OCI-LY1 (cell line): ENCODE data around the gene CFAP61.

ENCODE experiments used
- H2AFZ ChIP-seq: fragments of 200-600 bp; sonication (generic), shearing (Covaris generic); 2 replicates; pipeline ENCODE4 v1.6.0; 2014; ENCODE audit warnings: antibody characterized with exemption, mild to moderate bottlenecking, low read length
- H3F3A ChIP-seq: fragments of 200-600 bp; sonication (generic), shearing (Covaris generic); 2 replicates; pipeline ENCODE4 v1.6.0; 2014; ENCODE audit warnings: mild to moderate bottlenecking, antibody characterized with exemption, low read length, moderate library complexity; ENCODE audit not compliant: insufficient read depth
- H3K27ac ChIP-seq: fragments of 200-600 bp; sonication (generic); 2 replicates; pipeline ENCODE4 v1.5.1; 2014; ENCODE audit warnings: low read length, mixed run types, mild to moderate bottlenecking, low read depth; ENCODE audit not compliant: poor library complexity, severe bottlenecking
- H3K27me3 ChIP-seq: fragments of 200-600 bp; sonication (generic); 2 replicates; pipeline ENCODE4 v1.6.0; 2014; ENCODE audit warnings: antibody characterized with exemption, mild to moderate bottlenecking, low read length, moderate library complexity; ENCODE audit not compliant: insufficient read depth
- H3K36me3 ChIP-seq: fragments of 200-600 bp; sonication (generic); 2 replicates; pipeline ENCODE4 v1.6.1; 2014; ENCODE audit warnings: mild to moderate bottlenecking, antibody characterized with exemption, low read length, moderate library complexity, mixed read lengths; ENCODE audit not compliant: insufficient read depth
- H3K4me1 ChIP-seq: fragments of 200-600 bp; sonication (generic); 2 replicates; pipeline ENCODE4 v1.5.1; 2014; ENCODE audit warnings: mild to moderate bottlenecking, low read length, moderate library complexity; ENCODE audit not compliant: insufficient read depth, severe bottlenecking
- H3K4me2 ChIP-seq: fragments of 200-600 bp; sonication (generic), shearing (Covaris generic); 2 replicates; pipeline ENCODE4 v1.6.1; 2014; ENCODE audit warnings: low read length
- H3K4me3 ChIP-seq: fragments of 200-600 bp; sonication (generic); 2 replicates; pipeline ENCODE4 v1.5.1; 2014; ENCODE audit warnings: low read length, low read depth, mild to moderate bottlenecking, mixed read lengths; ENCODE audit not compliant: poor library complexity, severe bottlenecking
- H3K79me2 ChIP-seq: fragments of 200-600 bp; shearing (Covaris generic); 2 replicates; pipeline ENCODE4 v1.6.1; 2016; ENCODE audit warnings: mixed run types, low read length, mixed read lengths; ENCODE audit not compliant: insufficient read depth
- H3K9ac ChIP-seq: fragments of 200-600 bp; sonication (generic), shearing (Covaris generic); 2 replicates; pipeline ENCODE4 v1.6.1; 2014; ENCODE audit warnings: mild to moderate bottlenecking, low read length, mixed read lengths
- H3K9me2 ChIP-seq: fragments of 200-600 bp; sonication (generic), shearing (Covaris generic); 2 replicates; pipeline ENCODE4 v1.6.1; 2014; ENCODE audit warnings: low read depth, mild to moderate bottlenecking, low read length, mixed read lengths
- H3K9me3 ChIP-seq: fragments of 200-600 bp; shearing (Covaris generic); 2 replicates; pipeline ENCODE4 v1.6.1; 2014; ENCODE audit warnings: low read length, mixed read lengths
- H4K20me1 ChIP-seq: fragments of 200-600 bp; sonication (generic), shearing (Covaris generic); 2 replicates; pipeline ENCODE4 v1.6.0; 2016; ENCODE audit warnings: mild to moderate bottlenecking, low read length; ENCODE audit not compliant: insufficient read depth
- EZH2 ChIP-seq: fragments of 200-600 bp; sonication (generic), shearing (Covaris generic); IDR thresholded peaks from 2 replicates; pipeline ENCODE4 v1.8.0; 2017; ENCODE audit warnings: borderline replicate concordance, mixed run types, mild to moderate bottlenecking, antibody characterized with exemption, low read length, moderate library complexity, mixed read lengths
- TF ChIP-seq, protein P1 (sequence below): fragments of 200-600 bp; sonication (generic), shearing (Covaris generic); IDR thresholded peaks from 2 replicates; pipeline ENCODE4 v1.5.1; 2017; ENCODE audit warnings: mild to moderate bottlenecking, antibody characterized with exemption, low read length, moderate library complexity, mixed read lengths

Gene CFAP61

DNA sequence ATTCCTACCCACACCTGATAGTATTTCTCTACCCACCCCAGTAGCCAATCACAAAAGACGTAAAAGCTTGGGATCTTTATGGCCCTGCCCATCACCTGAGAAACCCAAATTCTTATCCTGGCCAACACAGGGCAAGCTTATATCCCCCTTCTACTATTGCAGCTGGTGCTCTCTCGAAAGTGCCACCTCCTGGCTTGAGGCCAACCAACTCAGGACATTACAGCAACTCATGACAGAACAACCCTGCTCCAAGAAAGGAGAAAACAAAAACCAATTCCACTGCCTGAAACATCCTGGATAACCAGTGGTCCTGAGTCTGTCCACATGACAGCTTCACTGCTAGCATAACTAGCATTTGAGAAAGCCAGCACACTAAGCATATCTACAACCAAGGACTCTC is 97.9 kb downstream of the CFAP61 start:
- no peaks in the 10 kb centered on the region for H3K9me2 ChIP-seq
- H3K27ac ChIP-seq = no peak overlapping the region
- H2AFZ ChIP-seq = no peak overlapping the region
- no peaks in the 10 kb centered on the region for H3K4me1 ChIP-seq
- H3K79me2 ChIP-seq = no peaks in the 10 kb centered on the region
- no peak overlapping the region for H3K4me3 ChIP-seq
- no peaks in the 10 kb centered on the region for H3K27me3 ChIP-seq
- H3K36me3 ChIP-seq = no peaks in the 10 kb centered on the region
- H4K20me1 ChIP-seq = no peaks in the 10 kb centered on the region
- no peaks in the 10 kb centered on the region for H3F3A ChIP-seq
- TF ChIP-seq, protein P1, sequence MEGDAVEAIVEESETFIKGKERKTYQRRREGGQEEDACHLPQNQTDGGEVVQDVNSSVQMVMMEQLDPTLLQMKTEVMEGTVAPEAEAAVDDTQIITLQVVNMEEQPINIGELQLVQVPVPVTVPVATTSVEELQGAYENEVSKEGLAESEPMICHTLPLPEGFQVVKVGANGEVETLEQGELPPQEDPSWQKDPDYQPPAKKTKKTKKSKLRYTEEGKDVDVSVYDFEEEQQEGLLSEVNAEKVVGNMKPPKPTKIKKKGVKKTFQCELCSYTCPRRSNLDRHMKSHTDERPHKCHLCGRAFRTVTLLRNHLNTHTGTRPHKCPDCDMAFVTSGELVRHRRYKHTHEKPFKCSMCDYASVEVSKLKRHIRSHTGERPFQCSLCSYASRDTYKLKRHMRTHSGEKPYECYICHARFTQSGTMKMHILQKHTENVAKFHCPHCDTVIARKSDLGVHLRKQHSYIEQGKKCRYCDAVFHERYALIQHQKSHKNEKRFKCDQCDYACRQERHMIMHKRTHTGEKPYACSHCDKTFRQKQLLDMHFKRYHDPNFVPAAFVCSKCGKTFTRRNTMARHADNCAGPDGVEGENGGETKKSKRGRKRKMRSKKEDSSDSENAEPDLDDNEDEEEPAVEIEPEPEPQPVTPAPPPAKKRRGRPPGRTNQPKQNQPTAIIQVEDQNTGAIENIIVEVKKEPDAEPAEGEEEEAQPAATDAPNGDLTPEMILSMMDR = no peak
- no peaks in the 10 kb centered on the region for H3K9me3 ChIP-seq
- no peak overlapping the region for H3K4me2 ChIP-seq
- H3K9ac ChIP-seq = no peak overlapping the region

DNA sequence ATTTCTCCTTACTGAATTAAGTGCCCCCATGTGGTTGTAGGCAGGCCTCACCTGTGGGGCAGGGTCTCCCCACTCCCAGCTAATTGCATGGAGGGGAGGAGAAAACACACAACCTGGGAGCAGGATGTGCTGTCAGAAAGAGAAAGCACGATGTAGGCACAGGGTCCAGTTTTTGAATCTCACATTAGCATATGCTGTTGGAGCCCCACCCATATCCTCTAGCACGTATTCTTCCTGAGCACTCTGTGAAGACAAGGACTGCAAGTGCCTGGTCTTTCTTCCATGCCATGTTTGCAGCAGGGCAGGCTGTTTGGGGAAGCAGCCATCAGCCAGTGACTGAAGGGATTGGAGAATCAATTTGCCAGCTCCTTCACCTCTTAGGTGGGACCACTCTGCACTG is 108.2 kb downstream of the CFAP61 start:
- no peak overlapping the region for H3K4me2 ChIP-seq
- no peak overlapping the region for H2AFZ ChIP-seq
- no peak for TF ChIP-seq EZH2
- TF ChIP-seq, protein P1 = no peak

DNA sequence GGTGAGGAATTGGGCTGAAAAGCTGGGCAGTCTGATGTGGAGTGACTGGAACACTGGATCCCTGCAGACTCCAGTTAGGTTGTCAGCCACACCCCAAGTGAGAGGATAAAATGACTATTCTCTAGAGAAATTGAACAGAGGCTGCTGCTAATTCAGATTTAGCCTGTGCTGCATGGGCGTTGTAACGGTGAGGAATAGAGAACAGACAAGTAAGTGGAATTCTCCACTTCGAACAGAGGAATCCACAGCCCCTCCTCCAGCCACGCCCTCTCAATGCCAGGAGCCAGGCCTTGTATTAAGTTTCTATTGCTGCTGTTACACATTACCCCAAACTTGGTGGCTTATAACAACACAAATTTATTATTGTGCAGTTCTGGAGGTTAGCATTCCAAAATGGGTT is 109.3 kb downstream of the CFAP61 start:
- no peak for TF ChIP-seq EZH2
- TF ChIP-seq, protein P1 = no peak
- Histone ChIP-seq H2AFZ (no peak overlapping the region), H3K9me2 (no peaks in the 10 kb centered on the region), H3K27me3 (no peaks in the 10 kb centered on the region), H3K4me2 (no peak overlapping the region), H3K4me3 (no peak overlapping the region), H3K79me2 (no peaks in the 10 kb centered on the region), H3K4me1 (no peaks in the 10 kb centered on the region), H3K9me3 (no peaks in the 10 kb centered on the region), H3K27ac (no peak overlapping the region), H3K36me3 (no peaks in the 10 kb centered on the region), H3F3A (no peaks in the 10 kb centered on the region), H4K20me1 (no peaks in the 10 kb centered on the region), H3K9ac (no peak overlapping the region)

More for the DNA sequence above, 108.2 kb downstream of the CFAP61 start:
- Histone ChIP-seq H3K79me2 (no peaks in the 10 kb centered on the region), H3K4me1 (no peaks in the 10 kb centered on the region), H3K9me3 (no peaks in the 10 kb centered on the region), H3K9me2 (no peaks in the 10 kb centered on the region), H3K27ac (no peak overlapping the region), H4K20me1 (no peaks in the 10 kb centered on the region), H3K4me3 (no peak overlapping the region), H3F3A (no peaks in the 10 kb centered on the region), H3K27me3 (no peaks in the 10 kb centered on the region), H3K9ac (no peak overlapping the region), H3K36me3 (no peaks in the 10 kb centered on the region)
